ENCODE results near the gene KBTBD4.
A peak's percentile ranks its signal among the peaks of the same experiment; 100 is the strongest.

Gene KBTBD4

DNA sequence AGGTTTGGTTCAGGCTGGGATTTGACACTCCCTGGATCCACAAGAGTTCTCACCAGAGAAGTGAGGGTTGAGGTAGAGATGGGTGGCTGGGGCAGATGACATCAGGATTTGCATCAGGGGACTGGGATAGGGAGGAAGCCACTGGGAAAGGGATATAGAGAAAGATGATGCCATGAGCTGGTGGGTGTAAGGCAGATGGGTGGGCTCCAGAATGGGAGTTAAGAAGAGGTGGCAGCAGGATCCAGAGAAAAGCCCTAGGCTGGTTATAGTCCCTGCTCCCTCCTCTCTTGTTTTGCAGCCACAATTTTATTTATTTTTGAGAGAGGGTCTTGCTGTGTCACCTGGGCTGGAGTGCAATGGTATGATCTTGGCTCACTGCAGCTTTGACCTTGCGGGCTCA, 17.2 kb upstream of the KBTBD4 start:
- no peak overlapping the region for H3K27ac Mint-ChIP-seq
- H3K27me3 Mint-ChIP-seq (ENCODE audit: low read depth): peaks cover 32% of the 10 kb centered on the region
- no peaks in the 10 kb centered on the region for H3K9me3 Mint-ChIP-seq
- H3K4me3 Mint-ChIP-seq: no peak overlapping the region
- no peak for DNase-seq (ENCODE audit: low spot score)
- no peaks in the 10 kb centered on the region for H3K36me3 Mint-ChIP-seq (ENCODE audit: low read depth)
- peaks cover 8% of the 10 kb centered on the region for H3K4me1 Mint-ChIP-seq (ENCODE audit: low read depth)

GRCh38 chr11:47595029-47595428, 16.3 kb upstream of the KBTBD4 start:
- no peak overlapping the region for H3K4me3 Mint-ChIP-seq
- H3K36me3 Mint-ChIP-seq (ENCODE audit: low read depth): no peaks in the 10 kb centered on the region
- no peaks in the 10 kb centered on the region for H3K9me3 Mint-ChIP-seq
- no peak for DNase-seq (ENCODE audit: low spot score)
- peaks cover 8% of the 10 kb centered on the region for H3K4me1 Mint-ChIP-seq (ENCODE audit: low read depth)
- no peak overlapping the region for H3K27ac Mint-ChIP-seq
- peaks cover 32% of the 10 kb centered on the region for H3K27me3 Mint-ChIP-seq (ENCODE audit: low read depth)

- DNase-seq (ENCODE audit: low spot score): no peak
- Mint-ChIP-seq H3K4me3 (no peak within 1 kb of the TSS), H3K4me1 (ENCODE audit: low read depth) (peaks cover 8% of the 10 kb centered on the region), H3K9me3 (no peaks in the 10 kb centered on the region), H3K36me3 (ENCODE audit: low read depth) (no peaks in the 10 kb centered on the region), H3K27me3 (ENCODE audit: low read depth) (peaks cover 32% of the 10 kb centered on the region), H3K27ac (no peak within 1 kb of the TSS)
Measured at GRCh38 chr11:47593934-47594855, 15.4 kb upstream of the KBTBD4 start, which contains the start of gene C1QTNF4. Gene C1QTNF4, minus strand, starts transcription at chr11:47594411. Its CDS starts 3,601 bp downstream, at chr11:47590810.

DNA sequence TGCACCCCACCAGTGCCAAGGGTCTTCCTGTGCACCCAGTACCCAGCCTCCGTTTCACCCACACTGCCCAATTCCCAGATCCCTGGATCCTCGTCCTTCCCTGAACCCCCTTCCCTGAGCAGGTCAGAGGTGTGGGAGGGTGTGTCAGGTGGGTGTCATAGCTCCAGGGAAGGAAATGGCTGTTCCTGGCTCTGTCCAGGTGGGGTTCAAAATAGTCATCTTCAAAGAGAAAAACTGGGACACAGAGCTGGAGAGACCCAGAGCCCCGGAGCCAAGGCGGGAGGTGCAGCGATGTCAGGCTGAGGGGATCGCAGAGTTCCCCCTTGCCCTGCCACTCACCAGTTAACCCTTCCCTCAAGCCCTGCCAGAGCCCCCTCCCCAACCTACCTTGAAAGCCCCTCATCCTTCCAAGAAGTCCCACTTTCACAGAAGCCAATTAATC, 14.7 kb upstream of the KBTBD4 start:
- Mint-ChIP-seq H3K9me3 (no peaks in the 10 kb centered on the region), H3K27ac (no peak overlapping the region), H3K36me3 (ENCODE audit: low read depth) (no peaks in the 10 kb centered on the region), H3K4me1 (ENCODE audit: low read depth) (peaks cover 8% of the 10 kb centered on the region), H3K4me3 (no peak overlapping the region), H3K27me3 (ENCODE audit: low read depth) (peaks cover 32% of the 10 kb centered on the region)
- no peak for DNase-seq (ENCODE audit: low spot score)

DNA sequence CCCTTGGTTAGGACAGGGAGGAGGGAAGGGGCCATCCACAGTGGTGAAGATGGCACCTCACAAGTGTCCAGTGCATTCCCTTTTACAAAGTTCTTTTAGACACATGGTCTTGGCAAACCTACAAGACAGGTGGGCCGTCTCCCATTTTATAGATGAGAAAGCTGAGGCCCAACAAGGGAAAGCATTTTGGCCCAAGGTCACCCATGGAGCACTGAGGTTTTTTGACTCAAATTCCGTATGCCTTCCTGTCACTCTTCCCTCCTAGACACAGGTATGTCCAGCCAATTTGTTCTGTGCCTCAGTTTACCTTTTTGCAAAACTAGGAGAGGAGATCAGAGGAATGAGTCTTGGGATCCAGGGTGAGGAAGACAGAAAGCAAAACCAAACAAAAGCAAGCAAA, 14.2 kb upstream of the KBTBD4 start:
- Mint-ChIP-seq H3K4me1 (ENCODE audit: low read depth) (peaks cover 8% of the 10 kb centered on the region), H3K4me3 (no peak overlapping the region), H3K36me3 (ENCODE audit: low read depth) (no peaks in the 10 kb centered on the region), H3K27ac (no peak overlapping the region), H3K27me3 (ENCODE audit: low read depth) (peaks cover 32% of the 10 kb centered on the region), H3K9me3 (no peaks in the 10 kb centered on the region)
- no peak for DNase-seq (ENCODE audit: low spot score)

- peaks cover 8% of the 10 kb centered on the region for H3K4me1 Mint-ChIP-seq (ENCODE audit: low read depth)
- H3K9me3 Mint-ChIP-seq: no peaks in the 10 kb centered on the region
- no peak overlapping the region for H3K27ac Mint-ChIP-seq
- peaks cover 32% of the 10 kb centered on the region for H3K27me3 Mint-ChIP-seq (ENCODE audit: low read depth)
- H3K36me3 Mint-ChIP-seq (ENCODE audit: low read depth): no peaks in the 10 kb centered on the region
- no peak overlapping the region for H3K4me3 Mint-ChIP-seq
- no peak for DNase-seq (ENCODE audit: low spot score)
Measured at GRCh38 chr11:47592251-47592650, 13.5 kb upstream of the KBTBD4 start.

DNA sequence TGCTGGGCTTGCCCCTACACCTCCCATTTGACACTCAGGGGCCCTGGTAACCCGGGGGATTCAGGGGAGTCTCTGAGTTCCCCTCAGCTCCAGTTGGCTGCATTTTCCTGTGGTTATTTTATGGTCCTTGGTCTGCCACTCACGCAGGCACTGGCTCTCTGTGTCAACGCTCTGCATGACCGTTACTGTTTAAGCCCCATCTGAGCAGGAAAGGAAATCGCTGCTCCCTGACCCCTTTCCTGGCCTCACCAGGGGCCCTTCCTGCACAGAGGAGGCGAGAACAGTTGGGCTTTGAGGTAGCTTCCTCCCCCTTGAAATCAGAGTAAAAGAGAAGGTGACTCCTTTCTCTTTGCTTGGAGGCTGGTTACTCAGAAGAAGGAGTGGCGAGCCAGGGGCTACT, 13.0 kb upstream of the KBTBD4 start:
- H3K36me3 Mint-ChIP-seq (ENCODE audit: low read depth): no peaks in the 10 kb centered on the region
- H3K9me3 Mint-ChIP-seq: no peaks in the 10 kb centered on the region
- H3K27ac Mint-ChIP-seq: no peak overlapping the region
- H3K4me3 Mint-ChIP-seq: no peak overlapping the region
- no peak for DNase-seq (ENCODE audit: low spot score)
- peaks cover 32% of the 10 kb centered on the region for H3K27me3 Mint-ChIP-seq (ENCODE audit: low read depth)
- peaks cover 8% of the 10 kb centered on the region for H3K4me1 Mint-ChIP-seq (ENCODE audit: low read depth)

DNA sequence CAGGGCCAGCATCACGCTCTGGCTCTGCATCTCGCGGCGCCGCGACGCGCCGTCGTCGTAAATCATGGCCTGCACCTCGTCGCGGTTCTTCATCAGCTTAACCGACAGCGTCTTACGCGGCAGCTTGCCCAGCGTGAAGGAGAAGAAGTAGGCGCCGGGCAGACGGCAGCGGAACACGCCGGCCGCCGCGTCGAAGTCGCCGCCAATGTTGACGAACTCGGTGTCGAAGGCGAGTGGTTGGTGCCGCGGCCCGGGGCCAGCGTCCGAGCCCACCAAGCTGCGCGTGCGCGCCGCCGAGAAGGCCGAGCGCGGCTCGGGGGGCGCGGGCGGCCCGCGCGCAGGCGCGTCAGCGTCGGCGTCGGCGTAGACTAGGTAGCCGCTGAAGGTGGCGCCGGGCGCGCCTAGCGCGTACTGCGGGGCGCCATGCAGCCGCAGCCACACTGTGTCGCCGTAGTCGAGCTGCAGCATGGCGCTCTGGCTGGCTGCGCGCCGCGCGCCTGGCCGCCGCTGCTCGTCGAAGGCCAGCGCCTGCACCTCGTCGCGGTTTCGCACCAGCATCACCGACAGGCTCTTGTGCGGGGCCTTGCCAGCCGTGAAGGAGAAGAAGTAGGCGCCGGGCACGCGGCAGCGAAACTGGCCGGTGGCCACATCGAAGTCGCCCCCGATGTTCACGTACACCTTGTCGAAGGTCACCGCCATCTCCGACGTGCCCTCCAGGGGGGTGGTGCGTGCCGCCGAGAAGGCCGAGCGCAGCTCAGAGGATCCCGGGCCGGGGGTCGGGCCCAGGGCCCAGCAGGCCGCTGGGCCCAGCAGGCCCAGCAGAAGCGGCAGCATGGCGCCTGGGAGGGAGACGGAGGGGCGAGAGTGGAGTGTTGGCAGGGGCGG, 11.4 kb upstream of the KBTBD4 start:
- DNase-seq (ENCODE audit: low spot score): no peak
- Mint-ChIP-seq H3K4me3 (no peak overlapping the region), H3K4me1 (ENCODE audit: low read depth) (peaks cover 8% of the 10 kb centered on the region), H3K27ac (no peak overlapping the region), H3K27me3 (ENCODE audit: low read depth) (peaks cover 26% of the 10 kb centered on the region), H3K36me3 (ENCODE audit: low read depth) (peaks cover under 1% of the 10 kb centered on the region), H3K9me3 (no peaks in the 10 kb centered on the region)

- no peaks in the 10 kb centered on the region for H3K9me3 Mint-ChIP-seq
- no peak overlapping the region for H3K27ac Mint-ChIP-seq
- no peak overlapping the region for H3K4me3 Mint-ChIP-seq
- peaks cover 8% of the 10 kb centered on the region for H3K4me1 Mint-ChIP-seq (ENCODE audit: low read depth)
- H3K36me3 Mint-ChIP-seq (ENCODE audit: low read depth): peaks cover 3% of the 10 kb centered on the region
- no peak for DNase-seq (ENCODE audit: low spot score)
- peaks cover 20% of the 10 kb centered on the region for H3K27me3 Mint-ChIP-seq (ENCODE audit: low read depth)
Measured at GRCh38 chr11:47589584-47589976, 10.8 kb upstream of the KBTBD4 start.

DNA sequence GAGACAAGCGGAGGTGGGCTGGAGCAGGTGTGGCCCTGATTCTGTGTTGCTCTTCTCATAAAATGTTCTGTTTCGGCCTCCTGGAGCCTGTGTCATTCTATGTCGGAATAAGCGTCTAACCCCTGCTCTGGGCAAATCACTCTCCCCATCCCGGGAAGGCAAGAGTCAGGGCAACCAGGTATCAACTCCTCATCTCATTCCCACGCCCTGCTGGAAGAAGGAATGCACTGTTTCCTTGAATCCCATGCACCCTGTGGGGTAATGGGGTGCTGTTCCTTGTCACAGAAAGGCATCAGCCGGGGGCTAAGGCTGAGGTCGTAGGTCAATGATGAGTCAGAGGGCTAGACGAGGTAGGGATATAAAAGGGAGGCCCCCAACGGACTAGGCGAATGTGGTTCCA, 10.3 kb upstream of the KBTBD4 start:
- Mint-ChIP-seq H3K4me3 (no peak overlapping the region), H3K27me3 (ENCODE audit: low read depth) (peaks cover 16% of the 10 kb centered on the region), H3K36me3 (ENCODE audit: low read depth) (peaks cover 6% of the 10 kb centered on the region), H3K9me3 (no peaks in the 10 kb centered on the region), H3K4me1 (ENCODE audit: low read depth) (peaks cover 8% of the 10 kb centered on the region), H3K27ac (no peak overlapping the region)
- no peak for DNase-seq (ENCODE audit: low spot score)

- peaks cover 8% of the 10 kb centered on the region for H3K4me1 Mint-ChIP-seq (ENCODE audit: low read depth)
- no peaks in the 10 kb centered on the region for H3K9me3 Mint-ChIP-seq
- peaks cover 12% of the 10 kb centered on the region for H3K36me3 Mint-ChIP-seq (ENCODE audit: low read depth)
- peaks cover 5% of the 10 kb centered on the region for H3K27me3 Mint-ChIP-seq (ENCODE audit: low read depth)
- no peak overlapping the region for H3K4me3 Mint-ChIP-seq
- no peak overlapping the region for H3K27ac Mint-ChIP-seq
- DNase-seq (ENCODE audit: low spot score): no peak
Measured at GRCh38 chr11:47587723-47588326, 9.1 kb upstream of the KBTBD4 start.

DNA sequence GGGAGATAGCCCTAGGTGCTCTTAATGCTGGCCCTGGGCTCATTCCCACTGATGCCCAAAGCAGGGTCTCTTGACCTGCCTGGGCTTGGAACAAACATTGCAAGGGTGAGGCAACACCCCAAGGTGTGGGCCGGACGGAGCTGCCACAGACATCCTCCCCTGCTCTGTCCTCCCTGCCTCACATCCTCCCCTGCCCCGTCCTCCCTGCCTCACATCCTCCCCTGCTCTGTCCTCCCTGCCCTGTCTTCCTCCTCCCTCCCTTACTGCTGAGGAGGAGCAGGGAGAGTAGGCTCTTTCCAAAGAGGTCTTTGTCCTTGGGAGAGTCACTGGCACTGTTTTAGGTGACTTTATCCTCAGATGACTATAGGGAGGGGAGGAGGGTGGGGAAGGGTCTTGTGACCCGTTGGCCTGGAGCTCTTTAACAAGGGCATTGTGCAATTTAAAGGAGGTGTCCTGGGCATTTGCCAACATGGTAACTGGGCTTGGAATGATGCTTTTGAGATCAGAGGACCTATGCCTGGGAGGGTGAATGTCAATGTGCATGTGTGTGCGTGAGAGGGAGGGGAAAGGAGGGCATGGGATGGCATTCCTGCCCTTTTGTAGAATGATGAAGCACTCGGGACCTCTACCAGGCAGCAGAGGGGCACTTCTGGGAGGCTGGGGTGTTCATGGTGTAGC, 8.4 kb upstream of the KBTBD4 start:
- Mint-ChIP-seq H3K4me1 (ENCODE audit: low read depth) (peaks cover 6% of the 10 kb centered on the region), H3K9me3 (no peaks in the 10 kb centered on the region), H3K27me3 (ENCODE audit: low read depth) (no peaks in the 10 kb centered on the region), H3K36me3 (ENCODE audit: low read depth) (peaks cover 17% of the 10 kb centered on the region), H3K4me3 (no peak overlapping the region), H3K27ac (peak overlapping the region; percentile 31)
- no peak for DNase-seq (ENCODE audit: low spot score)

- no peaks in the 10 kb centered on the region for H3K4me1 Mint-ChIP-seq (ENCODE audit: low read depth)
- H3K27ac Mint-ChIP-seq: peak within 1 kb of the TSS; percentile 31
Measured at GRCh38 chr11:47586098-47586855, 7.5 kb upstream of the KBTBD4 start, which contains the start of gene FAM180B. Gene FAM180B, plus strand, starts transcription at chr11:47586678. Its CDS starts 91 bp downstream, at chr11:47586769.

More at GRCh38 chr11:47586098-47586855, 7.5 kb upstream of the KBTBD4 start, which contains the start of gene FAM180B:
- no peak within 1 kb of the TSS for H3K4me3 Mint-ChIP-seq
- DNase-seq (ENCODE audit: low spot score): no peak
- H3K9me3 Mint-ChIP-seq: no peaks in the 10 kb centered on the region
- H3K27me3 Mint-ChIP-seq (ENCODE audit: low read depth): no peaks in the 10 kb centered on the region
- peaks cover 23% of the 10 kb centered on the region for H3K36me3 Mint-ChIP-seq (ENCODE audit: low read depth)
